Upper lobe of left lung (tissue), 4 donors: ENCODE measurements around the gene KRT81.

Source experiments
- CTCF ChIP-seq, 6 experiments: fragments of 450-650 bp in 4 of 6; fragments of 200-600 bp in 2 of 6; sonication (generic) in 2 of 6; IDR thresholded peaks; one replicate each; pipeline ENCODE4 v1.5.1; 2016 to 2019; ENCODE audit warnings: antibody characterized with exemption in 6 of 6
- POLR2A ChIP-seq, 4 donors: fragments of 450-650 bp; IDR thresholded peaks; one replicate each; pipeline ENCODE4 v1.5.1; 2016 to 2017; ENCODE audit warnings: antibody characterized with exemption in 4 of 4, mild to moderate bottlenecking in 2 of 4
- POLR2AphosphoS5 ChIP-seq, 2 donors: sonication (generic); formaldehyde crosslinking; IDR thresholded peaks; one replicate each; pipeline ENCODE4 v1.5.1; 2017; ENCODE audit warnings: antibody characterized with exemption in 2 of 2

- no peak for TF ChIP-seq POLR2A (IDR thresholded peaks at IDR 0.05)
- TF ChIP-seq CTCF (IDR thresholded peaks at IDR 0.05): no peak
- no peak for TF ChIP-seq POLR2AphosphoS5 (IDR thresholded peaks at IDR 0.05)
Measured at GRCh38 chr12:52314511-52314910, 23.2 kb upstream of the KRT81 start.
